Transverse colon (tissue), 4 donors: ENCODE data around the gene ATXN10.

Experiments
- CTCF ChIP-seq, 5 experiments: fragments of 200-600 bp in 3 of 5; fragments of 450-650 bp in 2 of 5; sonication (generic) in 3 of 5; IDR thresholded peaks; 1 replicate in 2 of 5; 2 replicates in 3 of 5; pipeline ENCODE4 v1.5.1; 2016 to 2017; ENCODE audit warnings: antibody characterized with exemption in 5 of 5, inconsistent platforms in 3 of 5, mild to moderate bottlenecking in 2 of 5, moderate library complexity in 1 of 5
- EP300 ChIP-seq: sonication (generic); formaldehyde crosslinking; IDR thresholded peaks from one replicate; pipeline ENCODE4 v1.6.1; 2017; ENCODE audit warnings: antibody characterized with exemption, low read depth
- POLR2A ChIP-seq: fragments of 450-650 bp; IDR thresholded peaks from one replicate; pipeline ENCODE4 v1.6.1; 2016; ENCODE audit warnings: antibody characterized with exemption, mild to moderate bottlenecking, moderate library complexity
- POLR2AphosphoS5 ChIP-seq, 3 donors: sonication (generic); formaldehyde crosslinking; IDR thresholded peaks; one replicate each; pipeline ENCODE4 v1.6.1; 2016; ENCODE audit warnings: antibody characterized with exemption in 3 of 3

GRCh38 chr22:45680932-45681700 lies 9.5 kb downstream of the ATXN10 start:
- TF ChIP-seq CTCF (IDR thresholded peaks at IDR 0.05) (no peak), POLR2AphosphoS5 (IDR thresholded peaks at IDR 0.05) (no peak), POLR2A (no peak), EP300 (no peak)
